OCI-LY1 (cell line): Measurements from ENCODE around the gene QRSL1.
A peak's percentile ranks its signal among the peaks of the same experiment; 100 is the strongest.

Source experiments
- H2AFZ ChIP-seq: fragments of 200-600 bp; sonication (generic), shearing (Covaris generic); 2 replicates; pipeline ENCODE4 v1.6.0; 2014; ENCODE audit warnings: antibody characterized with exemption, mild to moderate bottlenecking, low read length
- H3F3A ChIP-seq: fragments of 200-600 bp; sonication (generic), shearing (Covaris generic); 2 replicates; pipeline ENCODE4 v1.6.0; 2014; ENCODE audit warnings: mild to moderate bottlenecking, antibody characterized with exemption, low read length, moderate library complexity; ENCODE audit not compliant: insufficient read depth
- H3K27ac ChIP-seq: fragments of 200-600 bp; sonication (generic); 2 replicates; pipeline ENCODE4 v1.5.1; 2014; ENCODE audit warnings: low read length, mixed run types, mild to moderate bottlenecking, low read depth; ENCODE audit not compliant: poor library complexity, severe bottlenecking
- H3K27me3 ChIP-seq: fragments of 200-600 bp; sonication (generic); 2 replicates; pipeline ENCODE4 v1.6.0; 2014; ENCODE audit warnings: antibody characterized with exemption, mild to moderate bottlenecking, low read length, moderate library complexity; ENCODE audit not compliant: insufficient read depth
- H3K36me3 ChIP-seq: fragments of 200-600 bp; sonication (generic); 2 replicates; pipeline ENCODE4 v1.6.1; 2014; ENCODE audit warnings: mild to moderate bottlenecking, antibody characterized with exemption, low read length, moderate library complexity, mixed read lengths; ENCODE audit not compliant: insufficient read depth
- H3K4me1 ChIP-seq: fragments of 200-600 bp; sonication (generic); 2 replicates; pipeline ENCODE4 v1.5.1; 2014; ENCODE audit warnings: mild to moderate bottlenecking, low read length, moderate library complexity; ENCODE audit not compliant: insufficient read depth, severe bottlenecking
- H3K4me2 ChIP-seq: fragments of 200-600 bp; sonication (generic), shearing (Covaris generic); 2 replicates; pipeline ENCODE4 v1.6.1; 2014; ENCODE audit warnings: low read length
- H3K4me3 ChIP-seq: fragments of 200-600 bp; sonication (generic); 2 replicates; pipeline ENCODE4 v1.5.1; 2014; ENCODE audit warnings: low read length, low read depth, mild to moderate bottlenecking, mixed read lengths; ENCODE audit not compliant: poor library complexity, severe bottlenecking
- H3K79me2 ChIP-seq: fragments of 200-600 bp; shearing (Covaris generic); 2 replicates; pipeline ENCODE4 v1.6.1; 2016; ENCODE audit warnings: mixed run types, low read length, mixed read lengths; ENCODE audit not compliant: insufficient read depth
- H3K9ac ChIP-seq: fragments of 200-600 bp; sonication (generic), shearing (Covaris generic); 2 replicates; pipeline ENCODE4 v1.6.1; 2014; ENCODE audit warnings: mild to moderate bottlenecking, low read length, mixed read lengths
- H3K9me2 ChIP-seq: fragments of 200-600 bp; sonication (generic), shearing (Covaris generic); 2 replicates; pipeline ENCODE4 v1.6.1; 2014; ENCODE audit warnings: low read depth, mild to moderate bottlenecking, low read length, mixed read lengths
- H3K9me3 ChIP-seq: fragments of 200-600 bp; shearing (Covaris generic); 2 replicates; pipeline ENCODE4 v1.6.1; 2014; ENCODE audit warnings: low read length, mixed read lengths
- H4K20me1 ChIP-seq: fragments of 200-600 bp; sonication (generic), shearing (Covaris generic); 2 replicates; pipeline ENCODE4 v1.6.0; 2016; ENCODE audit warnings: mild to moderate bottlenecking, low read length; ENCODE audit not compliant: insufficient read depth
- EZH2 ChIP-seq: fragments of 200-600 bp; sonication (generic), shearing (Covaris generic); IDR thresholded peaks from 2 replicates; pipeline ENCODE4 v1.8.0; 2017; ENCODE audit warnings: borderline replicate concordance, mixed run types, mild to moderate bottlenecking, antibody characterized with exemption, low read length, moderate library complexity, mixed read lengths
- TF ChIP-seq, protein P1 (sequence below): fragments of 200-600 bp; sonication (generic), shearing (Covaris generic); IDR thresholded peaks from 2 replicates; pipeline ENCODE4 v1.5.1; 2017; ENCODE audit warnings: mild to moderate bottlenecking, antibody characterized with exemption, low read length, moderate library complexity, mixed read lengths

Gene QRSL1

GRCh38 chr6:106631346-106631745 lies 2.0 kb downstream of the QRSL1 start:
- Histone ChIP-seq H3K36me3 (peaks cover 6% of the 10 kb centered on the region; the same call in 1 of the 2 replicates), H3K27me3 (no peaks in the 10 kb centered on the region), H4K20me1 (no peaks in the 10 kb centered on the region), H3K27ac (peak overlapping the region; percentile 27), H3K4me2 (peak overlapping the region; percentile 58), H3K4me3 (peak overlapping the region; percentile 36), H3F3A (no peaks in the 10 kb centered on the region; the same call in 1 of the 2 replicates), H3K9ac (no peak overlapping the region; the same call in 1 of the 2 replicates), H3K9me2 (no peaks in the 10 kb centered on the region), H2AFZ (no peak overlapping the region), H3K79me2 (peaks cover 79% of the 10 kb centered on the region), H3K4me1 (peaks cover 75% of the 10 kb centered on the region), H3K9me3 (no peaks in the 10 kb centered on the region)
- TF ChIP-seq EZH2, result no peak
- TF ChIP-seq, protein P1, sequence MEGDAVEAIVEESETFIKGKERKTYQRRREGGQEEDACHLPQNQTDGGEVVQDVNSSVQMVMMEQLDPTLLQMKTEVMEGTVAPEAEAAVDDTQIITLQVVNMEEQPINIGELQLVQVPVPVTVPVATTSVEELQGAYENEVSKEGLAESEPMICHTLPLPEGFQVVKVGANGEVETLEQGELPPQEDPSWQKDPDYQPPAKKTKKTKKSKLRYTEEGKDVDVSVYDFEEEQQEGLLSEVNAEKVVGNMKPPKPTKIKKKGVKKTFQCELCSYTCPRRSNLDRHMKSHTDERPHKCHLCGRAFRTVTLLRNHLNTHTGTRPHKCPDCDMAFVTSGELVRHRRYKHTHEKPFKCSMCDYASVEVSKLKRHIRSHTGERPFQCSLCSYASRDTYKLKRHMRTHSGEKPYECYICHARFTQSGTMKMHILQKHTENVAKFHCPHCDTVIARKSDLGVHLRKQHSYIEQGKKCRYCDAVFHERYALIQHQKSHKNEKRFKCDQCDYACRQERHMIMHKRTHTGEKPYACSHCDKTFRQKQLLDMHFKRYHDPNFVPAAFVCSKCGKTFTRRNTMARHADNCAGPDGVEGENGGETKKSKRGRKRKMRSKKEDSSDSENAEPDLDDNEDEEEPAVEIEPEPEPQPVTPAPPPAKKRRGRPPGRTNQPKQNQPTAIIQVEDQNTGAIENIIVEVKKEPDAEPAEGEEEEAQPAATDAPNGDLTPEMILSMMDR, result no peak

DNA sequence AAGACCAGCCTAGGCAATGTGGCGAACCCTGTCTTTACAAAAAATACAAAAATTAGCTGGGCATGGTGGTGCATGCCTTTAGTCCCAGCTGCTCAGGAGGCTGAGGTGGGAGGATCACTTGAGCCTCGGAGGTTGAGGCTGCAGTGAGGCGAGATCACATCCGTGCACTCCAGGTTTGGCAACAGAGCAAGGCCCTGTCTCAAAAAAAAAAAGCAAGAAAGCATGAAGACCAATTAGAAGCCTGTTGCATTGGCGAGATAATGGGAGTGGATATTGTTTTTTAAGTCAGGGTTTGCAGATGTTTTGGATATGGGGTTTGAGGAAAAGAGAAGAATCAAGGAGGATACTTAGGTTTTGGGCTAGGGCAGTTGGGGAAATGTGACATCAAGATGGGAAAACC lies 5.2 kb downstream of the QRSL1 start:
- Histone ChIP-seq H2AFZ (no peak overlapping the region), H3K9me2 (no peaks in the 10 kb centered on the region), H3K79me2 (peaks cover 89% of the 10 kb centered on the region), H3K36me3 (peaks cover 9% of the 10 kb centered on the region; the same call in 1 of the 2 replicates), H3K27me3 (no peaks in the 10 kb centered on the region), H3K4me2 (no peak overlapping the region), H3K4me1 (peaks cover 86% of the 10 kb centered on the region), H3K9ac (no peak overlapping the region), H3K4me3 (no peak overlapping the region), H4K20me1 (no peaks in the 10 kb centered on the region), H3K27ac (peak overlapping the region; percentile 82), H3F3A (no peaks in the 10 kb centered on the region), H3K9me3 (no peaks in the 10 kb centered on the region)
- TF ChIP-seq, protein P1, result no peak
- TF ChIP-seq EZH2, result no peak

- no peaks in the 10 kb centered on the region for H3K27me3 ChIP-seq
- H4K20me1 ChIP-seq, result no peaks in the 10 kb centered on the region
- no peaks in the 10 kb centered on the region for H3K9me2 ChIP-seq
- H3K36me3 ChIP-seq, result peaks cover 29% of the 10 kb centered on the region
- peaks cover 80% of the 10 kb centered on the region for H3K4me1 ChIP-seq
- no peak overlapping the region for H2AFZ ChIP-seq
- peak overlapping the region; percentile 51 for H3K4me3 ChIP-seq
- peak overlapping the region; percentile 58 for H3K9ac ChIP-seq
- H3K4me2 ChIP-seq, result peak overlapping the region; percentile 80
- H3K9me3 ChIP-seq, result no peaks in the 10 kb centered on the region
- H3K27ac ChIP-seq, result peak overlapping the region; percentile 82
- H3K79me2 ChIP-seq, result peaks cover 63% of the 10 kb centered on the region
- TF ChIP-seq, protein P1, result no peak
- TF ChIP-seq EZH2, result no peak
- H3F3A ChIP-seq, result 0 out of 2 replicates have a peak, but pooled peaks cover 5% of the 10 kb centered on the region
Observed at GRCh38 chr6:106637051-106637716, 7.8 kb downstream of the QRSL1 start.
